Body of pancreas (tissue), 4 donors: ENCODE data around the gene HIGD1C. TPM values are rescaled to one million over a fixed set of nuclear protein-coding genes. Genes with fewer than 3 reads are reported as not detected.

Experiments
- ATAC-seq: fragments of 150-250 bp; one replicate; pipeline ENCODE4 v1.9.1; 2016
- DNase-seq, 4 donors: peaks; one replicate each; pipeline ENCODE4 v3.0.0-alpha.2; 2019
- H3K27ac ChIP-seq, 4 donors: fragments of 200-600 bp; sonication (generic); 1 replicate in 3 of 4; 2 replicates in 1 of 4; pipeline versions ENCODE4 v1.5.1 to v1.6.1; 2016 to 2019; ENCODE audit warnings: mild to moderate bottlenecking in 1 of 4, mixed read lengths in 1 of 4, moderate library complexity in 1 of 4
- H3K27me3 ChIP-seq, 2 donors: fragments of 200-600 bp; sonication (generic); one replicate each; pipeline ENCODE4 v1.6.0; 2016; ENCODE audit warnings: mild to moderate bottlenecking in 1 of 2
- H3K36me3 ChIP-seq, 2 donors: fragments of 200-600 bp; sonication (generic); replicated peaks in 1 of 2; 2 replicates each; pipeline ENCODE4 v1.5.1; 2016; ENCODE audit warnings: low read depth in 2 of 2; ENCODE audit not compliant: insufficient read depth in 1 of 2
- H3K4me1 ChIP-seq: fragments of 200-600 bp; sonication (generic); one replicate; pipeline ENCODE4 v1.6.0; 2016
- H3K4me3 ChIP-seq, 2 donors: fragments of 200-600 bp; sonication (generic); 1 replicate in 1 of 2; 2 replicates in 1 of 2; pipeline ENCODE4 v1.5.1; 2016 to 2019
- H3K9me3 ChIP-seq, 3 donors: fragments of 200-600 bp; sonication (generic); 1 replicate in 2 of 3; 2 replicates in 1 of 3; pipeline ENCODE4 v1.5.1; 2016
- POLR2A ChIP-seq, 3 donors: fragments of 450-650 bp; IDR thresholded peaks; one replicate each; pipeline ENCODE4 v1.6.1; 2016; ENCODE audit warnings: antibody characterized with exemption in 3 of 3, mild to moderate bottlenecking in 2 of 3
- WGBS, 2 donors: methylation state at CpG; one replicate each; pipeline ENCODE4 v1.1.5; 2017; 5-methylcytosine and 5-hydroxymethylcytosine counted together
- intact Hi-C: fragments of 100-400 bp; cut with DNase I; formaldehyde crosslinking; loops from one replicate; pipeline ENCODE4 v1.15.1; 2023
- total RNA-seq, 2 donors: library from RNA; depleted of rRNA; stranded (reverse); fragments of >200 nt; gene quantifications; one replicate each; pipeline ENCODE4 v1.1.0, GENCODE V29; 2016
- TF ChIP-seq, protein P1 (sequence below), 7 experiments: fragments of 450-650 bp in 4 of 7; fragments of 200-600 bp in 3 of 7; sonication (generic) in 3 of 7; IDR thresholded peaks; one replicate each; pipeline ENCODE4 v1.5.1; 2016 to 2019; ENCODE audit warnings: antibody characterized with exemption in 7 of 7

Gene HIGD1C
- total RNA-seq, 2 donors from 2014 or later = not detected

DNA sequence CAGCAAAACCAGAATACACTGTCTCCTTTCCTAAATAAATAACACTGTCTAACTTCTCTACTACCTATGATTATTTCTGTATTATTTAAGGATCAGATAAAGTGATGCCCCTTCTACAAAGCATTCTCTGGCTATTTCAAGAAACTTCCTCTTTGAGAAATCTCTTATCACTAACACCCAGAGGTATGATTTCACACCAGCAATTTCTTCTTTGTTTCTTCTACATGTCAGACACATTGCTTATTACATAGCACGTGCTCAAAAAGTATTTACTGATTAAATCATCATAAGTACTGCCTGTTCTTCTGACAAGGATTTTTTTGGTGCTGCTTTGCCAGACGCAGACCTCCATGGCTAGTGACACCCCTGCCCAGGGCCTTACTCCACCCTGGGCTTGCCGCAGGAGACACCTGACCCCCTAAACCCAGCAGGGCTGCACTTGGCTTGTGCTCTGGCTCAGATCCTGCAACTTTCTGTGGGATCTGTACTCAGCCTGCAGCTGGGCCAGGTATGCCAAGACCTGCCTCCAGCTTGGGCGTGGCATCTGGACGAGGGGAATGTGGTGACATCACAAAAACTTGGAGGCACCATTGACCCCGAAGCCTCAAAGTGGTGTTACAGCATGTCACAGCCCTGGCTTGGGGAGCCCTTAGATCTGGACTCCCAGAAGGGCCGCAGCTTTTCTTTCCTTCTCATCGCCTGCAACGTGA is 15.4 kb upstream of the HIGD1C start:
- 80 to 86% methylated on average over 8 to 9 of the region's 9 CpGs for WGBS, 2 donors
- H3K27ac ChIP-seq = no peak overlapping the region
- peaks cover 42% of the 10 kb centered on the region for H3K4me1 ChIP-seq
- H3K4me3 ChIP-seq = no peak overlapping the region
- TF ChIP-seq, protein P1, sequence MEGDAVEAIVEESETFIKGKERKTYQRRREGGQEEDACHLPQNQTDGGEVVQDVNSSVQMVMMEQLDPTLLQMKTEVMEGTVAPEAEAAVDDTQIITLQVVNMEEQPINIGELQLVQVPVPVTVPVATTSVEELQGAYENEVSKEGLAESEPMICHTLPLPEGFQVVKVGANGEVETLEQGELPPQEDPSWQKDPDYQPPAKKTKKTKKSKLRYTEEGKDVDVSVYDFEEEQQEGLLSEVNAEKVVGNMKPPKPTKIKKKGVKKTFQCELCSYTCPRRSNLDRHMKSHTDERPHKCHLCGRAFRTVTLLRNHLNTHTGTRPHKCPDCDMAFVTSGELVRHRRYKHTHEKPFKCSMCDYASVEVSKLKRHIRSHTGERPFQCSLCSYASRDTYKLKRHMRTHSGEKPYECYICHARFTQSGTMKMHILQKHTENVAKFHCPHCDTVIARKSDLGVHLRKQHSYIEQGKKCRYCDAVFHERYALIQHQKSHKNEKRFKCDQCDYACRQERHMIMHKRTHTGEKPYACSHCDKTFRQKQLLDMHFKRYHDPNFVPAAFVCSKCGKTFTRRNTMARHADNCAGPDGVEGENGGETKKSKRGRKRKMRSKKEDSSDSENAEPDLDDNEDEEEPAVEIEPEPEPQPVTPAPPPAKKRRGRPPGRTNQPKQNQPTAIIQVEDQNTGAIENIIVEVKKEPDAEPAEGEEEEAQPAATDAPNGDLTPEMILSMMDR (IDR thresholded peaks at IDR 0.05) = no peak
- no peak for TF ChIP-seq POLR2A (IDR thresholded peaks at IDR 0.05)
- intact Hi-C loops = no loop called here
- H3K36me3 ChIP-seq = peaks cover 0 to 2% of the 10 kb centered on the region in 2 donors
- DNase-seq (no peak), ATAC-seq (no peak)
- no peaks in the 10 kb centered on the region for H3K27me3 ChIP-seq
- peaks cover 0 to 8% (median 0%) of the 10 kb centered on the region in 3 donors for H3K9me3 ChIP-seq

GRCh38 chr12:50937653-50938052 is 14.7 kb upstream of the HIGD1C start:
- DNase-seq = no peak
- peaks cover 0 to 8% (median 0%) of the 10 kb centered on the region in 3 donors for H3K9me3 ChIP-seq
- H3K27me3 ChIP-seq = no peaks in the 10 kb centered on the region
- WGBS, 2 donors = 100% methylated on average over 1 of the region's 1 CpG
- TF ChIP-seq, protein P1 (IDR thresholded peaks at IDR 0.05) = no peak
- TF ChIP-seq POLR2A (IDR thresholded peaks at IDR 0.05) = no peak
- no peak overlapping the region for H3K4me3 ChIP-seq
- H3K36me3 ChIP-seq = peaks cover 0 to 2% of the 10 kb centered on the region in 2 donors
- ATAC-seq = no peak
- intact Hi-C loops = no loop called here
- no peak overlapping the region for H3K27ac ChIP-seq
- peaks cover 35% of the 10 kb centered on the region for H3K4me1 ChIP-seq

- H3K4me1 ChIP-seq = no peaks in the 10 kb centered on the region
These were observed 4.3 kb upstream of the HIGD1C start for GRCh38 chr12:50947933-50948626.

GRCh38 chr12:50948798-50949197 is 3.5 kb upstream of the HIGD1C start:
- no peak for DNase-seq
- Histone ChIP-seq H3K9me3 (no peaks in the 10 kb centered on the region), H3K27me3 (no peaks in the 10 kb centered on the region), H3K4me1 (no peaks in the 10 kb centered on the region), H3K27ac (no peak overlapping the region), H3K36me3 (no peaks in the 10 kb centered on the region), H3K4me3 (no peak overlapping the region)
- intact Hi-C loops = no loop called here
- TF ChIP-seq, protein P1 (IDR thresholded peaks at IDR 0.05) = no peak
- no peak for TF ChIP-seq POLR2A (IDR thresholded peaks at IDR 0.05)
- no peak for ATAC-seq
- WGBS, 2 donors = 45 to 54% methylated on average over 2 of the region's 4 CpGs

More at GRCh38 chr12:50947933-50948626, 4.3 kb upstream of the HIGD1C start:
- Histone ChIP-seq H3K4me3 (no peak overlapping the region), H3K9me3 (no peaks in the 10 kb centered on the region), H3K36me3 (no peaks in the 10 kb centered on the region), H3K27ac (no peak overlapping the region), H3K27me3 (no peaks in the 10 kb centered on the region)
- DNase-seq (no peak), ATAC-seq (no peak)
- intact Hi-C loops = no loop called here
- 91 to 100% methylated on average over 3 of the region's 3 CpGs for WGBS, 2 donors
- no peak for TF ChIP-seq POLR2A (IDR thresholded peaks at IDR 0.05)
- TF ChIP-seq, protein P1 (IDR thresholded peaks at IDR 0.05) = no peak
